Naive thymus-derived CD8-positive, alpha-beta T cell (primary cell): ENCODE results near the gene ELAVL2. TPM values are rescaled to one million over a fixed set of nuclear protein-coding genes. Genes with fewer than 3 reads are reported as not detected.
A peak's percentile ranks its signal among the peaks of the same experiment; 100 is the strongest.

Experiments
- ATAC-seq, 2 donors: fragments of 150-1000 bp; cut with Tn5 transposase in 1 of 2; sonication (Bioruptor Pico), chemical (Tn5 transposase) in 1 of 2; 1 replicate in 1 of 2; 2 replicates in 1 of 2; pipeline ENCODE4 v1.10.0; 2021; ENCODE audit warnings: mild to moderate bottlenecking in 2 of 2, moderate library complexity in 2 of 2
- POLR2A ChIA-PET: fragments of 350-600 bp; sonication (Branson Sonifier 250); formaldehyde crosslinking; loops from one replicate; lab custom pipeline; 2021; ENCODE audit warnings: antibody characterized with exemption; lab: Charles Lee
- DNase-seq, 10 donors: peaks; one replicate each; pipeline versions ENCODE4 v3.0.0 to v3.0.0-alpha.2; 2020 to 2022
- H3K27ac Mint-ChIP-seq, 10 donors: one replicate each; pipeline ENCODE4 v1.8.0; 2020 to 2022; ENCODE audit warnings: mild to moderate bottlenecking in 10 of 10, mixed read lengths in 10 of 10, moderate library complexity in 4 of 10, inconsistent platforms in 1 of 10
- H3K27me3 Mint-ChIP-seq, 5 donors: one replicate each; pipeline ENCODE4 v1.8.0; 2021 to 2022; ENCODE audit warnings: mixed read lengths in 5 of 5
- H3K36me3 Mint-ChIP-seq, 3 donors: one replicate each; pipeline ENCODE4 v1.8.0; 2020 to 2022; ENCODE audit warnings: mixed read lengths in 3 of 3, mild to moderate bottlenecking in 2 of 3, inconsistent platforms in 1 of 3
- H3K4me1 Mint-ChIP-seq, 4 donors: one replicate each; pipeline ENCODE4 v1.8.0; 2021 to 2022; ENCODE audit warnings: mixed read lengths in 4 of 4
- H3K4me3 Mint-ChIP-seq, 10 donors: one replicate each; pipeline ENCODE4 v1.8.0; 2020 to 2022; ENCODE audit warnings: mild to moderate bottlenecking in 10 of 10, mixed read lengths in 10 of 10, moderate library complexity in 6 of 10, inconsistent platforms in 1 of 10
- H3K9me3 Mint-ChIP-seq, 9 donors: one replicate each; pipeline ENCODE4 v1.8.0; 2020 to 2022; ENCODE audit warnings: mixed read lengths in 9 of 9, mild to moderate bottlenecking in 3 of 9, inconsistent platforms in 1 of 9, moderate library complexity in 1 of 9
- polyA plus RNA-seq, 3 donors: library from polyadenylated mRNA; unstranded; fragments of 300-500 nt; fragmentation: Illumina TruSeq; gene quantifications; one replicate each; pipeline ENCODE4 v1.2.3, GENCODE V29; 2021
- total RNA-seq, 8 experiments: library from RNA in 2 of 8; stranded (reverse) in 2 of 8; gene quantifications; one replicate each; pipeline ENCODE4 v1.2.3 and lab custom pipeline; 2021 to 2026

Gene ELAVL2
- total RNA-seq (not detected), polyA plus RNA-seq (not detected), total RNA-seq (lab: John Stamatoyannopoulos, UW) (0 to 0.26 (median 0.08) reads per million in 6 experiments)

DNA sequence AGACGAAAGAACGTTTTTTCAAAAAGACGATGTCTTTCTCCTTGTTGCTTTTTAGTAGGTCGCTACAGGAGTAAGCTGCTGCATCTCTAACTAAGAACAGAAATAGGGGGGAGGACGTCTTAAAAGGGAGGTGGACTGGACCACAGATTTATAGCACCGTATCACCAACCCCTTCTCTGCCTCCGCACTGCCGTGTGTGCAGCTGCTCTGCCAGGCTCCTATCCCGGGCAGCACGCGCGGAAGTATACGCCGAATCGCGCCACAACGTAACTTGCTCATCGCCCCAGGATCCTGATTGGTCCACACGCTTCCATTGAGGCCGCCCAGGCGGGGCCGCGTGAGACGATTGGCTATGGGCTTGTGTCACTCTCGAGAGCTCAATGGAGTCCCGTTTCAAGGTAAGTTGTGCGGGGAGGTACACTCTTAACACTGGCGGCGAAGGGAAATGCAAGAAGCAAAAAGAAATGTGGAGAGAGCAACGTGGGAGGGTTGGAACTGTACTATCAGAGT is at the start of gene ELAVL2:
Gene ELAVL2, minus strand, starts transcription at position 121 of the 510 bp plus-strand sequence. CDS start 64,006 bp downstream, outside the sequence.
- DNase-seq (peak in 8 of 10 donors; percentile 12 to 72 (median 28)), ATAC-seq (peak; percentile 59 to 79)
- H3K36me3 Mint-ChIP-seq: peaks cover 3 to 16% (median 9%) of the 10 kb centered on the region in 3 donors
- H3K4me3 Mint-ChIP-seq: no peak within 1 kb of the TSS
- POLR2A ChIA-PET: no interaction called here
- H3K9me3 Mint-ChIP-seq: peaks cover 3 to 34% (median 17%) of the 10 kb centered on the region in 9 donors
- H3K27me3 Mint-ChIP-seq: peaks cover 27 to 45% (median 30%) of the 10 kb centered on the region in 5 donors
- no peak within 1 kb of the TSS for H3K27ac Mint-ChIP-seq
- H3K4me1 Mint-ChIP-seq: no peaks in the 10 kb centered on the region

GRCh38 chr9:23858234-23858633 is 32.2 kb upstream of the ELAVL2 start:
- H3K9me3 Mint-ChIP-seq: peaks cover 6 to 30% (median 20%) of the 10 kb centered on the region in 9 donors
- H3K4me1 Mint-ChIP-seq: no peaks in the 10 kb centered on the region
- DNase-seq (no peak), ATAC-seq (no peak)
- H3K36me3 Mint-ChIP-seq: peaks cover 0 to 4% (median 0%) of the 10 kb centered on the region in 3 donors
- POLR2A ChIA-PET: no interaction called here
- no peak overlapping the region for H3K4me3 Mint-ChIP-seq
- peaks cover 0 to 1% (median 0%) of the 10 kb centered on the region in 5 donors for H3K27me3 Mint-ChIP-seq
- H3K27ac Mint-ChIP-seq: no peak overlapping the region

- Mint-ChIP-seq H3K4me3 (no peak overlapping the region), H3K36me3 (peaks cover 0 to 10% (median 3%) of the 10 kb centered on the region in 3 donors), H3K27ac (no peak overlapping the region), H3K9me3 (peaks cover 6 to 22% (median 13%) of the 10 kb centered on the region in 9 donors), H3K4me1 (peaks cover 0 to 6% (median 1%) of the 10 kb centered on the region in 4 donors), H3K27me3 (peaks cover 4 to 10% (median 6%) of the 10 kb centered on the region in 5 donors)
- POLR2A ChIA-PET: no interaction called here
- DNase-seq: no peak
- ATAC-seq: no peak
These were observed 30.0 kb upstream of the ELAVL2 start for GRCh38 chr9:23855873-23856604.

GRCh38 chr9:23850690-23851629 is 24.9 kb upstream of the ELAVL2 start:
- Mint-ChIP-seq H3K27ac (no peak overlapping the region), H3K9me3 (peaks cover 0 to 18% (median 11%) of the 10 kb centered on the region in 9 donors), H3K4me1 (peaks cover 0 to 11% (median 2%) of the 10 kb centered on the region in 4 donors), H3K27me3 (peaks cover 17 to 35% (median 19%) of the 10 kb centered on the region in 5 donors), H3K4me3 (peak overlapping the region in 4 of 10 donors; percentile 25 to 62 (median 31)), H3K36me3 (peaks cover 0 to 7% (median 6%) of the 10 kb centered on the region in 3 donors)
- DNase-seq (no peak), ATAC-seq (no peak)
- POLR2A ChIA-PET: no interaction called here

DNA sequence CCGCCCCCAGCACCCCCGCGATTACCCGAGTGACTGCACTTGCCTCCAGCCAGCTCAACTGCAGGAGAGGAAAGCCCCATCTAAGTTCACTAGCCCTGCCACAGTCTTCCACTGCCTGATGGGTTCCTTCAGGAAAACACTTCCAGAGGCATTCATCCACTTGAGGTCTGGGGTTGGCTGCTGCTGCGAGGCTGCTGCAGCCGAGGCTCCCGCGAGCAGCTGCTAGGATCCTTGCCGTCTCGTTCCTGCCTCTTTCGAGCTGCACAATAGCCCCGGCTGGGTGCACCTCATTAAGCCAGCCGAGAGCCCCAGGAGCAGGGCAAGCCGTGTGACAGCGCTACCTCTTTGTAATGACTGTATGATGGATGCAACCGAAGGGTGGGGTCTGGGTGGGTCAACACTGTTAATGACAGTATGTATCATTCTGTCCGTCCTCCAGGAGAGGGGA is 24.2 kb upstream of the ELAVL2 start:
- Mint-ChIP-seq H3K27ac (no peak overlapping the region), H3K4me1 (peaks cover 0 to 11% (median 2%) of the 10 kb centered on the region in 4 donors), H3K36me3 (peaks cover 0 to 7% (median 6%) of the 10 kb centered on the region in 3 donors), H3K27me3 (peaks cover 15 to 35% (median 19%) of the 10 kb centered on the region in 5 donors), H3K4me3 (no peak overlapping the region), H3K9me3 (peaks cover 0 to 18% (median 11%) of the 10 kb centered on the region in 9 donors)
- no peak for ATAC-seq
- POLR2A ChIA-PET: no interaction called here
- DNase-seq: no peak

GRCh38 chr9:23849379-23850035 is 23.5 kb upstream of the ELAVL2 start:
- ATAC-seq (no peak), DNase-seq (no peak)
- Mint-ChIP-seq H3K36me3 (peaks cover 0 to 7% (median 6%) of the 10 kb centered on the region in 3 donors), H3K27me3 (peaks cover 15 to 35% (median 19%) of the 10 kb centered on the region in 5 donors), H3K9me3 (peaks cover 0 to 18% (median 11%) of the 10 kb centered on the region in 9 donors), H3K4me3 (peak overlapping the region in 1 of 10 donors; percentile 55), H3K27ac (no peak overlapping the region), H3K4me1 (peaks cover 0 to 11% (median 2%) of the 10 kb centered on the region in 4 donors)
- POLR2A ChIA-PET: no interaction called here

- Mint-ChIP-seq H3K9me3 (peaks cover 0 to 9% (median 3%) of the 10 kb centered on the region in 9 donors), H3K36me3 (no peaks in the 10 kb centered on the region), H3K27ac (no peak overlapping the region), H3K4me1 (no peaks in the 10 kb centered on the region), H3K4me3 (no peak overlapping the region), H3K27me3 (no peaks in the 10 kb centered on the region)
- no peak for DNase-seq
- POLR2A ChIA-PET: no interaction called here
- no peak for ATAC-seq
These were observed 16.6 kb upstream of the ELAVL2 start for GRCh38 chr9:23842565-23843129.

DNA sequence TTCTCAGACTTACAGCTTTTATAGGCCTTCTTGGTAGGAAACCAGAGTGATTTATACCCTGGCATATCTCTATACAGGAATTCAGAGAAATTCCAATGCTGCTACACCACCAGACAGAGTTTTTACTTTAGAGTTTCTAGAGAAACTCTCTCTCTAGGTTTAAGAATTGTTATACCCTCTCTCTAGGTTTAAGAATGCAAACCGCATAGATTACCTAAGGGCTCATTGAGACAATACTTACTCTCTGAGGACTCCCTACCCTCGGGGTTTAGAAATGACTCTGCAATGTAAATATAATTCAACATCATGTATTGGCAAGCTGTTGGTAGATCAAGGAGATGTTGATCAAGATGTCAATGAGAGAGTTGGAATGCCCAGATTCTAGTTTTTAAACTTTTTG is 15.3 kb upstream of the ELAVL2 start:
- peaks cover 0 to 16% (median 4%) of the 10 kb centered on the region in 9 donors for H3K9me3 Mint-ChIP-seq
- H3K27ac Mint-ChIP-seq: no peak overlapping the region
- no peak overlapping the region for H3K4me3 Mint-ChIP-seq
- H3K4me1 Mint-ChIP-seq: no peaks in the 10 kb centered on the region
- DNase-seq (no peak), ATAC-seq (no peak)
- H3K27me3 Mint-ChIP-seq: peaks cover 0 to 1% (median 0%) of the 10 kb centered on the region in 5 donors
- POLR2A ChIA-PET: no interaction called here
- no peaks in the 10 kb centered on the region for H3K36me3 Mint-ChIP-seq

GRCh38 chr9:23837038-23837437 is 11.0 kb upstream of the ELAVL2 start:
- Mint-ChIP-seq H3K4me3 (no peak overlapping the region), H3K4me1 (no peaks in the 10 kb centered on the region), H3K27me3 (peaks cover under 1 to 4% (median 3%) of the 10 kb centered on the region in 5 donors), H3K9me3 (peaks cover 0 to 14% (median 3%) of the 10 kb centered on the region in 9 donors), H3K27ac (no peak overlapping the region), H3K36me3 (peaks cover 0 to 1% (median 0%) of the 10 kb centered on the region in 3 donors)
- DNase-seq: no peak
- ATAC-seq: no peak
- POLR2A ChIA-PET: no interaction called here

DNA sequence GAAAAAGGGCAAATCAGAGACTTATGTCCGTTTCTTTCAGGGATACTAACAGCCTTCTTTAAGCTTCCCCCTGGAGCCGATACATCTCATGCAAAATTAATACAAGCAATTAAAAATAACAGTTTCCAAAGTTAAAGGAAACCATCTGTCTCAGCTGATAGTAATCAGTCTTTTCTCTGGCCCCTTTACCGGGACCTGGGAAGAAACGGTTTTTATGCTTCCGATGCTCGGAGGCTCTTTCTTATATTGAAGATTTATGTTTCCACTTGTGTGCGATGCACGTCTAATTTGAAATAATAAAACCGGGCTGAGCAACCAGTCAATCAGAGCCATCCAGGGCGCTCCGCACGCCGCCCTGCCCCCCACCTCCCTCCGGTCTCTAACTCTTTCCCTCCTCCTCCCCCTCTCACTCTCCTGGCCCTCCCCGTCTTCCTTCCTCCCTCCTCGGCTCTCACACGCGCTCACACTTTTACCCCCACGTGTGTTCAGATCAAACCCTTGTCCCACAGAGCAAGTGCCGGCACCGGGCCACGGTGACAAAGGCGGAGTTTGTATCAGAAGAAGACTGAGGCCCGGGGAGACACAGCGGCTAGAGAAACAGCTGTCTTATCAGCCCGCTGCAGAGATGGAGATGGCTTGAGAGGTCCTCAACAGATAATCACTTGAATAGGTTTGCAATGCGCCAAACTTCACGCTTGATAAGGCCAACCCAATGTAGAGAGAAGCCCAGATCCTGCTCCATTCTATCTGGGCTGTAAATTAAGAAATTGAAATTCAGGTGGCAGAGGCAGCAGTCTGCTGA is 5.1 kb upstream of the ELAVL2 start:
- Mint-ChIP-seq H3K4me3 (no peak overlapping the region), H3K27me3 (peaks cover 25 to 43% (median 39%) of the 10 kb centered on the region in 5 donors), H3K4me1 (no peaks in the 10 kb centered on the region), H3K36me3 (peaks cover 0 to 21% (median 6%) of the 10 kb centered on the region in 3 donors), H3K27ac (peak overlapping the region in 1 of 10 donors; percentile 35), H3K9me3 (peaks cover 3 to 38% (median 13%) of the 10 kb centered on the region in 9 donors)
- DNase-seq (no peak), ATAC-seq (no peak)
- POLR2A ChIA-PET: no interaction called here

DNA sequence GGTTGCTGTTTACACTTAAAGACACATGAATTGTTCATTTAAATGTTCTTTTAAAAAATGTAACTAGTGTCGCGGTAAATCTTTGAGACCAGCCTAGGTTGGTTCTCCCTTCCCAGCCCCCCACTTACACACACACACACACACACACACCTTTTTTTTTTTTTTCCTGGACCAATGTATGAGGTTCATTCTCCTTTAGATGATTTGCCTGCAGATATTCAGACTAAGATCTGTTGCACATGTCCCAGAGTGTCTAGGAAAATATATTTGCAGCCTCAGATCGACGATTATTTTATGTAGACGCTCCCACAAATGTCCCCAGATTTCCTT is 4.4 kb upstream of the ELAVL2 start:
- peaks cover 0 to 21% (median 6%) of the 10 kb centered on the region in 3 donors for H3K36me3 Mint-ChIP-seq
- H3K9me3 Mint-ChIP-seq: peaks cover 3 to 38% (median 11%) of the 10 kb centered on the region in 9 donors
- POLR2A ChIA-PET: no interaction called here
- no peak overlapping the region for H3K4me3 Mint-ChIP-seq
- no peak for ATAC-seq
- H3K27me3 Mint-ChIP-seq: peaks cover 25 to 43% (median 39%) of the 10 kb centered on the region in 5 donors
- no peak overlapping the region for H3K27ac Mint-ChIP-seq
- no peak for DNase-seq
- H3K4me1 Mint-ChIP-seq: no peaks in the 10 kb centered on the region
